Gastrocnemius medialis (tissue), 4 donors: ENCODE results near the gene ZNF85. TPM values are rescaled to one million over a fixed set of nuclear protein-coding genes. Genes with fewer than 3 reads are reported as not detected.

Source experiments
- ATAC-seq, 2 donors: fragments of 150-250 bp; one replicate each; pipeline ENCODE4 v1.9.1; 2016
- DNase-seq, 2 donors: peaks; one replicate each; pipeline ENCODE4 v3.0.0-alpha.2; 2019
- H3K27ac ChIP-seq, 4 donors: fragments of 200-600 bp; sonication (generic); 1 replicate in 1 of 4; 2 replicates in 3 of 4; pipeline ENCODE4 v1.5.1; 2016 to 2018; ENCODE audit warnings: mild to moderate bottlenecking in 2 of 4, moderate library complexity in 1 of 4
- H3K27me3 ChIP-seq, 3 donors: fragments of 200-600 bp; sonication (generic) in 2 of 3; 1 replicate in 1 of 3; 2 replicates in 2 of 3; pipeline versions ENCODE4 v1.5.1 to v1.6.0; 2016 to 2019; ENCODE audit warnings: mild to moderate bottlenecking in 1 of 3, moderate library complexity in 1 of 3
- H3K36me3 ChIP-seq, 2 donors: fragments of 200-600 bp; sonication (generic) in 1 of 2; one replicate each; pipeline ENCODE4 v1.5.1; 2017 to 2018
- H3K4me1 ChIP-seq, 2 donors: fragments of 200-600 bp; sonication (generic) in 1 of 2; one replicate each; pipeline ENCODE4 v1.5.1; 2016 to 2017; ENCODE audit warnings: mild to moderate bottlenecking in 2 of 2
- H3K4me3 ChIP-seq, 4 donors: fragments of 200-600 bp; sonication (generic) in 3 of 4; 1 replicate in 1 of 4; 2 replicates in 3 of 4; pipeline ENCODE4 v1.5.1; 2016 to 2019; ENCODE audit warnings: mild to moderate bottlenecking in 2 of 4
- H3K9me3 ChIP-seq, 3 donors: fragments of 200-600 bp; sonication (generic) in 2 of 3; 1 replicate in 1 of 3; 2 replicates in 2 of 3; pipeline ENCODE4 v1.5.1; 2016 to 2019
- CTCF ChIP-seq, 5 experiments: fragments of 450-650 bp in 3 of 5; fragments of 200-600 bp in 2 of 5; sonication (generic) in 2 of 5; IDR thresholded peaks in 4 of 5; conservative IDR thresholded peaks in 1 of 5; 1 replicate in 4 of 5; 2 replicates in 1 of 5; pipeline ENCODE4 v1.5.1; 2016 to 2019; ENCODE audit warnings: antibody characterized with exemption in 5 of 5, mild to moderate bottlenecking in 3 of 5, moderate library complexity in 3 of 5
- POLR2A ChIP-seq, 2 donors: fragments of 450-650 bp; IDR thresholded peaks; one replicate each; pipeline ENCODE4 v1.6.1; 2017; ENCODE audit warnings: antibody characterized with exemption in 2 of 2, mild to moderate bottlenecking in 2 of 2, moderate library complexity in 2 of 2
- in situ Hi-C, 4 donors: fragments of 200-750 bp; cut with MboI; loops; one replicate each; pipeline versions ENCODE4 v1.15.0 to v1.8.0; 2017; ENCODE audit warnings: low sequenced_read_pairs in 4 of 4
- intact Hi-C: fragments of 100-400 bp; cut with DNase I; formaldehyde crosslinking; loops from one replicate; pipeline ENCODE4 v1.15.1; 2023; ENCODE audit warnings: low total_unique reads
- total RNA-seq, 4 donors: library from RNA; depleted of rRNA; stranded (reverse); fragments of >200 nt; gene quantifications; one replicate each; pipeline versions ENCODE4 v1.1.0 to v1.2.3, GENCODE V29; 2016

ZNF85 gene
- total RNA-seq = 1 to 10 TPM in 1 of 4 donors, under 1 TPM in 3; 0.34 to 1.8 (median 0.81) TPM

- Histone ChIP-seq H3K4me1 (no peaks in the 10 kb centered on the region), H3K36me3 (no peaks in the 10 kb centered on the region), H3K27ac (peak within 1 kb of the TSS; percentile 62 to 78 (median 71)), H3K9me3 (no peaks in the 10 kb centered on the region), H3K27me3 (no peaks in the 10 kb centered on the region), H3K4me3 (peak within 1 kb of the TSS; percentile 55 to 74 (median 65))
- peak; percentile 75 to 82 for DNase-seq
- in situ Hi-C loops (no loop called here), intact Hi-C loops (no loop called here)
- ATAC-seq = peak; percentile 97 to 99
- TF ChIP-seq CTCF (IDR thresholded peaks at IDR 0.05 in 4 of 5, conservative IDR thresholded peaks at IDR 0.05 in 1 of 5) (no peak), POLR2A (IDR thresholded peaks at IDR 0.05) (no peak)
Observed at GRCh38 chr19:20923077-20923871, at the start of gene ZNF85. Gene ZNF85, plus strand, starts transcription at chr19:20923251. Its CDS starts 150 bp downstream, at chr19:20923401.

GRCh38 chr19:20879501-20879900 lies 43.5 kb upstream of the ZNF85 start:
- ATAC-seq = no peak
- no peak overlapping the region for H3K27ac ChIP-seq
- no peak for DNase-seq
- intact Hi-C loops = no loop called here
- H3K4me3 ChIP-seq = no peak overlapping the region
- in situ Hi-C loops = no loop called here
- H3K4me1 ChIP-seq = no peaks in the 10 kb centered on the region
- no peaks in the 10 kb centered on the region for H3K27me3 ChIP-seq
- no peaks in the 10 kb centered on the region for H3K9me3 ChIP-seq
- no peak for TF ChIP-seq POLR2A (IDR thresholded peaks at IDR 0.05)
- no peak for TF ChIP-seq CTCF (IDR thresholded peaks at IDR 0.05 in 4 of 5, conservative IDR thresholded peaks at IDR 0.05 in 1 of 5)
- H3K36me3 ChIP-seq = no peaks in the 10 kb centered on the region

GRCh38 chr19:20912973-20913372 lies 10.1 kb upstream of the ZNF85 start:
- H3K27ac ChIP-seq = no peak overlapping the region
- intact Hi-C loops (no loop called here), in situ Hi-C loops (no loop called here)
- no peaks in the 10 kb centered on the region for H3K36me3 ChIP-seq
- H3K4me1 ChIP-seq = no peaks in the 10 kb centered on the region
- no peaks in the 10 kb centered on the region for H3K9me3 ChIP-seq
- TF ChIP-seq CTCF (IDR thresholded peaks at IDR 0.05 in 4 of 5, conservative IDR thresholded peaks at IDR 0.05 in 1 of 5) (no peak), POLR2A (IDR thresholded peaks at IDR 0.05) (no peak)
- H3K27me3 ChIP-seq = no peaks in the 10 kb centered on the region
- ATAC-seq (no peak), DNase-seq (no peak)
- H3K4me3 ChIP-seq = no peak overlapping the region

- ATAC-seq (no peak), DNase-seq (no peak)
- H3K4me3 ChIP-seq = no peak overlapping the region
- no peak for TF ChIP-seq CTCF (IDR thresholded peaks at IDR 0.05 in 4 of 5, conservative IDR thresholded peaks at IDR 0.05 in 1 of 5)
- no peak for TF ChIP-seq POLR2A (IDR thresholded peaks at IDR 0.05)
- intact Hi-C loops (no loop called here), in situ Hi-C loops (no loop called here)
- H3K36me3 ChIP-seq = no peaks in the 10 kb centered on the region
- no peaks in the 10 kb centered on the region for H3K9me3 ChIP-seq
- H3K4me1 ChIP-seq = no peaks in the 10 kb centered on the region
- H3K27me3 ChIP-seq = no peaks in the 10 kb centered on the region
- no peak overlapping the region for H3K27ac ChIP-seq
Observed at GRCh38 chr19:20925481-20925880, 2.4 kb downstream of the ZNF85 start.
